HEK293 (cell line): Measurements from ENCODE around the gene ISL2.

ENCODE experiments used
- CTCF ChIA-PET: fragments of 350-600 bp; formaldehyde crosslinking; extraction: SDS; loops from one replicate; lab custom pipeline; 2021; ENCODE audit warnings: antibody characterized with exemption; lab: Yijun Ruan, JAX
- POLR2A ChIA-PET: fragments of 300-600 bp; formaldehyde crosslinking; extraction: SDS; loops from one replicate; lab custom pipeline; 2020; ENCODE audit warnings: antibody characterized with exemption, inconsistent platforms; lab: Yijun Ruan, JAX
- H3K27ac ChIP-seq: fragments of 200-500 bp; sonication (Bioruptor generic); 2 replicates; pipeline ENCODE4 v1.5.1; 2014; ENCODE audit warnings: low read depth, low read length, control low read depth, inconsistent platforms; ENCODE audit errors: extremely low read depth
- H3K36me3 ChIP-seq, 2 experiments: fragments of 200-500 bp in 1 of 2; sonication (Bioruptor generic) in 1 of 2; 1 replicate in 1 of 2; 2 replicates in 1 of 2; pipeline ENCODE4 v1.5.1; 2014 to 2017; ENCODE audit warnings: inconsistent platforms in 2 of 2, low read length in 2 of 2; ENCODE audit not compliant: control insufficient read depth in 2 of 2, insufficient read depth in 1 of 2
- H3K4me1 ChIP-seq: fragments of 200-500 bp; sonication (Bioruptor generic); 2 replicates; pipeline ENCODE4 v1.5.1; 2014; ENCODE audit warnings: mild to moderate bottlenecking, low read length, inconsistent platforms; ENCODE audit not compliant: control insufficient read depth, insufficient read depth
- H3K4me3 ChIP-seq: 2 replicates; pipeline ENCODE4 v1.5.1; 2011; ENCODE audit warnings: low read depth, mild to moderate bottlenecking, control low read depth, low read length, moderate library complexity
- H3K9me3 ChIP-seq: fragments of 200-500 bp; sonication (Bioruptor generic); 2 replicates; pipeline ENCODE4 v1.5.1; 2014; ENCODE audit warnings: low read depth, low read length, inconsistent platforms; ENCODE audit not compliant: control insufficient read depth, insufficient read depth
- GLI2 ChIP-seq: fragments of 450-650 bp; formaldehyde crosslinking; IDR thresholded peaks from 2 replicates; pipeline ENCODE4; 2017; ENCODE audit warnings: missing biosample characterization, missing genetic modification characterization, low read depth, borderline replicate concordance
- KLF1 ChIP-seq: fragments of 450-650 bp; formaldehyde crosslinking; IDR thresholded peaks from 2 replicates; pipeline ENCODE4 v1.5.1; 2016; ENCODE audit warnings: missing biosample characterization, missing genetic modification characterization
- KLF9 ChIP-seq: fragments of 450-650 bp; formaldehyde crosslinking; IDR thresholded peaks from 2 replicates; pipeline ENCODE4 v1.5.1; 2016; ENCODE audit warnings: missing biosample characterization, missing genetic modification characterization, low read depth
- TRIM28 ChIP-seq: IDR thresholded peaks from 2 replicates; pipeline ENCODE4 v1.6.1; 2011; ENCODE audit warnings: low read length, control low read depth, borderline replicate concordance
- ZBTB1 ChIP-seq: fragments of 450-650 bp; formaldehyde crosslinking; IDR thresholded peaks from 2 replicates; pipeline ENCODE4 v1.5.1; 2016; ENCODE audit warnings: missing biosample characterization, missing genetic modification characterization
- ZFP3 ChIP-seq: fragments of 450-650 bp; formaldehyde crosslinking; IDR thresholded peaks from 2 replicates; pipeline ENCODE4 v1.5.1; 2016; ENCODE audit warnings: low read depth, missing biosample characterization, missing genetic modification characterization
- ZFP69B ChIP-seq: fragments of 450-650 bp; formaldehyde crosslinking; IDR thresholded peaks from 2 replicates; pipeline ENCODE4 v1.5.1; 2016; ENCODE audit warnings: missing biosample characterization, missing genetic modification characterization
- ZNF10 ChIP-seq: fragments of 450-650 bp; formaldehyde crosslinking; IDR thresholded peaks from 2 replicates; pipeline ENCODE4 v1.5.1; 2017; ENCODE audit warnings: missing biosample characterization, missing genetic modification characterization
- ZNF138 ChIP-seq: fragments of 450-650 bp; formaldehyde crosslinking; IDR thresholded peaks from 2 replicates; pipeline ENCODE4 v1.5.1; 2016; ENCODE audit warnings: missing biosample characterization, missing genetic modification characterization, borderline replicate concordance
- ZNF202 ChIP-seq: fragments of 450-650 bp; formaldehyde crosslinking; IDR thresholded peaks from 2 replicates; pipeline ENCODE4 v1.5.1; 2016; ENCODE audit warnings: missing biosample characterization, missing genetic modification characterization, borderline replicate concordance
- ZNF324 ChIP-seq: fragments of 450-650 bp; formaldehyde crosslinking; IDR thresholded peaks from 2 replicates; pipeline ENCODE4 v1.5.1; 2016; ENCODE audit warnings: missing biosample characterization, missing genetic modification characterization
- ZNF350 ChIP-seq: fragments of 450-650 bp; formaldehyde crosslinking; IDR thresholded peaks from 2 replicates; pipeline ENCODE4 v1.5.0; 2017; ENCODE audit warnings: missing biosample characterization, mild to moderate bottlenecking, missing genetic modification characterization
- ZNF354C ChIP-seq: fragments of 450-650 bp; formaldehyde crosslinking; IDR thresholded peaks from 2 replicates; pipeline ENCODE4 v1.5.1; 2016; ENCODE audit warnings: missing biosample characterization, missing genetic modification characterization, low read depth, borderline replicate concordance
- ZNF366 ChIP-seq: fragments of 450-650 bp; formaldehyde crosslinking; conservative IDR thresholded peaks from 2 replicates; pipeline ENCODE4 v1.5.1; 2016; ENCODE audit warnings: missing biosample characterization, missing genetic modification characterization
- ZNF423 ChIP-seq: fragments of 450-650 bp; formaldehyde crosslinking; IDR thresholded peaks from 2 replicates; pipeline ENCODE4 v1.5.1; 2016; ENCODE audit warnings: missing biosample characterization, missing genetic modification characterization
- ZNF514 ChIP-seq: fragments of 450-650 bp; formaldehyde crosslinking; IDR thresholded peaks from 2 replicates; pipeline ENCODE4 v1.5.1; 2016; ENCODE audit warnings: missing biosample characterization, missing genetic modification characterization
- ZNF521 ChIP-seq: fragments of 450-650 bp; formaldehyde crosslinking; IDR thresholded peaks from 2 replicates; pipeline ENCODE4 v1.5.1; 2017; ENCODE audit warnings: missing biosample characterization, mild to moderate bottlenecking, missing genetic modification characterization
- ZNF555 ChIP-seq: fragments of 450-650 bp; formaldehyde crosslinking; conservative IDR thresholded peaks from 2 replicates; pipeline ENCODE4 v1.5.1; 2017; ENCODE audit warnings: missing biosample characterization, mild to moderate bottlenecking, missing genetic modification characterization, inconsistent platforms
- ZNF561 ChIP-seq: fragments of 450-650 bp; IDR thresholded peaks from 2 replicates; pipeline ENCODE4 v1.5.1; 2018; ENCODE audit warnings: missing biosample characterization, missing genetic modification characterization, borderline replicate concordance
- ZNF585B ChIP-seq: fragments of 450-650 bp; formaldehyde crosslinking; IDR thresholded peaks from 2 replicates; pipeline ENCODE4 v1.5.1; 2016; ENCODE audit warnings: missing biosample characterization, missing genetic modification characterization
- ZNF623 ChIP-seq: fragments of 450-650 bp; formaldehyde crosslinking; IDR thresholded peaks from 2 replicates; pipeline ENCODE4 v1.5.1; 2016; ENCODE audit warnings: missing biosample characterization, missing genetic modification characterization
- ZNF658 ChIP-seq: fragments of 450-650 bp; formaldehyde crosslinking; IDR thresholded peaks from 2 replicates; pipeline ENCODE4; 2016; ENCODE audit warnings: missing biosample characterization, missing genetic modification characterization
- ZNF660 ChIP-seq: fragments of 450-650 bp; IDR thresholded peaks from 2 replicates; pipeline ENCODE4 v1.5.1; 2018; ENCODE audit warnings: missing biosample characterization, mild to moderate bottlenecking, missing genetic modification characterization
- ZNF664 ChIP-seq: fragments of 450-650 bp; formaldehyde crosslinking; IDR thresholded peaks from 2 replicates; pipeline ENCODE4 v1.5.1; 2016; ENCODE audit warnings: missing biosample characterization, missing genetic modification characterization
- ZNF76 ChIP-seq: fragments of 450-650 bp; formaldehyde crosslinking; IDR thresholded peaks from 2 replicates; pipeline ENCODE4; 2016; ENCODE audit warnings: low read depth, missing biosample characterization, missing genetic modification characterization, borderline replicate concordance
- ZNF785 ChIP-seq: fragments of 450-650 bp; formaldehyde crosslinking; IDR thresholded peaks from 2 replicates; pipeline ENCODE4 v1.5.1; 2016; ENCODE audit warnings: missing biosample characterization, missing genetic modification characterization
- TF ChIP-seq, protein P1 (sequence below): fragments of 450-650 bp; formaldehyde crosslinking; IDR thresholded peaks from 2 replicates; pipeline ENCODE4 v1.5.1; 2016; ENCODE audit warnings: missing biosample characterization, missing genetic modification characterization
- TF ChIP-seq, protein P2 (sequence below): fragments of 450-650 bp; IDR thresholded peaks from 2 replicates; pipeline ENCODE4 v1.5.1; 2018; ENCODE audit warnings: missing biosample characterization, missing genetic modification characterization
- TF ChIP-seq, protein P3 (sequence below): fragments of 450-650 bp; IDR thresholded peaks from 2 replicates; pipeline ENCODE4 v1.5.1; 2018; ENCODE audit warnings: missing biosample characterization, mild to moderate bottlenecking, missing genetic modification characterization
- TF ChIP-seq, protein P4 (sequence below): fragments of 450-650 bp; formaldehyde crosslinking; IDR thresholded peaks from 2 replicates; pipeline ENCODE4 v1.5.1; 2016; ENCODE audit warnings: missing biosample characterization, missing genetic modification characterization

The ISL2 gene

DNA sequence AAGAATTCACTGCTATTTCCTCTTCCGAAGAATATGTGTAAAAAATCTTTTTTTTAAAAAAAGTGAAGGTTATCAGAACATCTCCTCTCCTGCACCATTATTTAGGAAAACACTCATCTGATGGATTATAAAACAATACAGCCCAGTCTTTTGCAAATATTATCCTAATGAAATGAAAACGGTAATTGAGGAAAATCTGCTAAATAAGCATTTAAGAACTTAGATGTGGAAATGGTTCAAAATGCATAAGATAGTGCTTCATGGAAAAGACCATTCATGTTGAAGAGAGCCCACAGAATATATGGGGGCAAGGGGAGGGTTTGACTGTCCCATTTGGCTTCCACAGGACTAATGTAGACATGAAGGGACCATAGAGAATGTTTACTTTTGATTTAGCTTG, 47.8 kb downstream of the ISL2 start:
- ChIA-PET CTCF (no interaction called here), POLR2A (no interaction called here)
- Histone ChIP-seq H3K4me3 (no peak overlapping the region), H3K36me3 (no peaks in the 10 kb centered on the region), H3K4me1 (no peaks in the 10 kb centered on the region), H3K9me3 (no peaks in the 10 kb centered on the region), H3K27ac (no peak overlapping the region)
- TF ChIP-seq ZNF585B (tag by site-specific recombination) (no peak), ZBTB1 (no peak), ZNF660 (tag by site-specific recombination) (no peak), ZFP3 (tag by site-specific recombination) (no peak), KLF1 (tag by site-specific recombination) (no peak), ZNF138 (tag by site-specific recombination) (no peak), KLF9 (tag by site-specific recombination) (no peak), ZNF664 (tag by site-specific recombination) (no peak), ZNF76 (no peak), ZNF354C (no peak)
- TF ChIP-seq, protein P1, sequence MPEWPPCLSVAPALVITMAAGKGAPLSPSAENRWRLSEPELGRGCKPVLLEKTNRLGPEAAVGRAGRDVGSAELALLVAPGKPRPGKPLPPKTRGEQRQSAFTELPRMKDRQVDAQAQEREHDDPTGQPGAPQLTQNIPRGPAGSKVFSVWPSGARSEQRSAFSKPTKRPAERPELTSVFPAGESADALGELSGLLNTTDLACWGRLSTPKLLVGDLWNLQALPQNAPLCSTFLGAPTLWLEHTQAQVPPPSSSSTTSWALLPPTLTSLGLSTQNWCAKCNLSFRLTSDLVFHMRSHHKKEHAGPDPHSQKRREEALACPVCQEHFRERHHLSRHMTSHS (tag by site-specific recombination) = no peak

DNA sequence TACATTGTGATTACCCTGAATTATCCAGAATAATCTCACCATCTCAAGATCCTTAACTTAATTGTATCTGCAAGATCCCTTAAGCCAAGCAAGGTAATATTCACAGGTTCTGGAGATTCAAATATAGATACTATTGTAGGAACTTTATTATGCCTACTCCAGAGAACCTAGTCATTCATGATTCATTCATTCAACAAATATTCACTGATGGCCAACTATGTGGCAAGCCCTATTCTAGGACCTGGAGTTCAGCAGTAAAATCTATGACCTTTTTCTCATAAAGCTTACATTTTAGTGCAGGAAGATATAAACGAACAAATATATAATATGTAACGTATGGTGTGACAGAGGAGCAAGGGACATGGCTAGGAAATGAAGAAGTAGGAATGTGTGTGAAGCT, 49.6 kb downstream of the ISL2 start:
- ChIA-PET CTCF (no interaction called here), POLR2A (no interaction called here)
- H3K9me3 ChIP-seq = no peaks in the 10 kb centered on the region
- no peak overlapping the region for H3K4me3 ChIP-seq
- H3K36me3 ChIP-seq = no peaks in the 10 kb centered on the region
- no peaks in the 10 kb centered on the region for H3K4me1 ChIP-seq
- no peak overlapping the region for H3K27ac ChIP-seq
- no peak for TF ChIP-seq ZNF658 (tag by site-specific recombination)
- TF ChIP-seq ZFP69B (tag by site-specific recombination) = no peak
- TF ChIP-seq, protein P2, sequence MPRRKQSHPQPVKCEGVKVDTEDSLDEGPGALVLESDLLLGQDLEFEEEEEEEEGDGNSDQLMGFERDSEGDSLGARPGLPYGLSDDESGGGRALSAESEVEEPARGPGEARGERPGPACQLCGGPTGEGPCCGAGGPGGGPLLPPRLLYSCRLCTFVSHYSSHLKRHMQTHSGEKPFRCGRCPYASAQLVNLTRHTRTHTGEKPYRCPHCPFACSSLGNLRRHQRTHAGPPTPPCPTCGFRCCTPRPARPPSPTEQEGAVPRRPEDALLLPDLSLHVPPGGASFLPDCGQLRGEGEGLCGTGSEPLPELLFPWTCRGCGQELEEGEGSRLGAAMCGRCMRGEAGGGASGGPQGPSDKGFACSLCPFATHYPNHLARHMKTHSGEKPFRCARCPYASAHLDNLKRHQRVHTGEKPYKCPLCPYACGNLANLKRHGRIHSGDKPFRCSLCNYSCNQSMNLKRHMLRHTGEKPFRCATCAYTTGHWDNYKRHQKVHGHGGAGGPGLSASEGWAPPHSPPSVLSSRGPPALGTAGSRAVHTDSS (tag by site-specific recombination) = no peak
- no peak for TF ChIP-seq GLI2 (tag by site-specific recombination)
- TF ChIP-seq ZNF423 (tag by site-specific recombination) = no peak
- TF ChIP-seq ZNF202 = no peak
- TF ChIP-seq ZNF623 (tag by site-specific recombination) = no peak
- no peak for TF ChIP-seq ZNF10 (tag by site-specific recombination)
- TF ChIP-seq, protein P3, sequence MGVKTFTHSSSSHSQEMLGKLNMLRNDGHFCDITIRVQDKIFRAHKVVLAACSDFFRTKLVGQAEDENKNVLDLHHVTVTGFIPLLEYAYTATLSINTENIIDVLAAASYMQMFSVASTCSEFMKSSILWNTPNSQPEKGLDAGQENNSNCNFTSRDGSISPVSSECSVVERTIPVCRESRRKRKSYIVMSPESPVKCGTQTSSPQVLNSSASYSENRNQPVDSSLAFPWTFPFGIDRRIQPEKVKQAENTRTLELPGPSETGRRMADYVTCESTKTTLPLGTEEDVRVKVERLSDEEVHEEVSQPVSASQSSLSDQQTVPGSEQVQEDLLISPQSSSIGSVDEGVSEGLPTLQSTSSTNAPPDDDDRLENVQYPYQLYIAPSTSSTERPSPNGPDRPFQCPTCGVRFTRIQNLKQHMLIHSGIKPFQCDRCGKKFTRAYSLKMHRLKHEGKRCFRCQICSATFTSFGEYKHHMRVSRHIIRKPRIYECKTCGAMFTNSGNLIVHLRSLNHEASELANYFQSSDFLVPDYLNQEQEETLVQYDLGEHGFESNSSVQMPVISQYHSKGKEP (tag by site-specific recombination) = no peak
- no peak for TF ChIP-seq ZNF561 (tag by site-specific recombination)
- no peak for TF ChIP-seq ZNF350
- TF ChIP-seq ZNF555 = no peak
- no peak for TF ChIP-seq ZNF366 (tag by site-specific recombination)
- no peak for TF ChIP-seq ZNF521 (tag by site-specific recombination)
- TF ChIP-seq, protein P4, sequence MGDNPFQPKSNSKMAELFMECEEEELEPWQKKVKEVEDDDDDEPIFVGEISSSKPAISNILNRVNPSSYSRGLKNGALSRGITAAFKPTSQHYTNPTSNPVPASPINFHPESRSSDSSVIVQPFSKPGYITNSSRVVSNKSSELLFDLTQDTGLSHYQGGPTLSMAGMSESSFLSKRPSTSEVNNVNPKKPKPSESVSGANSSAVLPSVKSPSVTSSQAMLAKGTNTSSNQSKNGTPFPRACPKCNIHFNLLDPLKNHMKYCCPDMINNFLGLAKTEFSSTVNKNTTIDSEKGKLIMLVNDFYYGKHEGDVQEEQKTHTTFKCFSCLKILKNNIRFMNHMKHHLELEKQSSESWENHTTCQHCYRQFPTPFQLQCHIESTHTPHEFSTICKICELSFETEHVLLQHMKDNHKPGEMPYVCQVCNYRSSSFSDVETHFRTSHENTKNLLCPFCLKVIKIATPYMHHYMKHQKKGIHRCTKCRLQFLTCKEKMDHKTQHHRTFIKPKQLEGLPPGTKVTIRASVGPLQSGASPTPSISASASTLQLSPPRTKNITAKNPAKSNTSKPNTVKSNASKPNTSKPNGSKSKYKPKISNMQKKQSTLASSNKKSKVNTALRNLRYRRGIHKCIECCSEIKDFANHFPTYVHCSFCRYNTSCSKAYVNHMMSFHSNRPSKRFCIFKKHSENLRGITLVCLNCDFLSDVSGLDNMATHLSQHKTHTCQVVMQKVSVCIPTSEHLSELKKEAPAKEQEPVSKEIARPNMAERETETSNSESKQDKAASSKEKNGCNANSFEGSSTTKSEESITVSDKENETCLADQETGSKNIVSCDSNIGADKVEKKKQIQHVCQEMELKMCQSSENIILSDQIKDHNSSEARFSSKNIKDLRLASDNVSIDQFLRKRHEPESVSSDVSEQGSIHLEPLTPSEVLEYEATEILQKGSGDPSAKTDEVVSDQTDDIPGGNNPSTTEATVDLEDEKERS = no peak
- no peak for TF ChIP-seq ZNF785 (tag by site-specific recombination)
- TF ChIP-seq ZNF324 (tag by site-specific recombination) = no peak
- TF ChIP-seq TRIM28 = no peak
- TF ChIP-seq ZNF514 (tag by site-specific recombination) = no peak
